ENCODE measurements around the gene LRRC37A. TPM values are rescaled to one million over a fixed set of nuclear protein-coding genes. Genes with fewer than 3 reads are reported as not detected.
"Not testable (repeated sequence)": the region's sequence is repeated elsewhere in the genome, so short reads cannot be mapped to it uniquely, and the experiment has no call there.

Gene LRRC37A
- total RNA-seq (1 to 10 TPM; 5.1 to 7.7 TPM), polyA plus RNA-seq (1 to 10 TPM; 1.0 to 1.7 TPM)
- long read RNA-seq, donor 1, partial matches to known transcripts: 0 of 9 reads
- long read RNA-seq, donor 1, other reads (novel, unspliced or antisense): 9 of 9 reads
- long read RNA-seq, donor 2, partial matches to known transcripts: 0 of 11 reads
- long read RNA-seq, donor 2, other reads (novel, unspliced or antisense): 11 of 11 reads

DNA sequence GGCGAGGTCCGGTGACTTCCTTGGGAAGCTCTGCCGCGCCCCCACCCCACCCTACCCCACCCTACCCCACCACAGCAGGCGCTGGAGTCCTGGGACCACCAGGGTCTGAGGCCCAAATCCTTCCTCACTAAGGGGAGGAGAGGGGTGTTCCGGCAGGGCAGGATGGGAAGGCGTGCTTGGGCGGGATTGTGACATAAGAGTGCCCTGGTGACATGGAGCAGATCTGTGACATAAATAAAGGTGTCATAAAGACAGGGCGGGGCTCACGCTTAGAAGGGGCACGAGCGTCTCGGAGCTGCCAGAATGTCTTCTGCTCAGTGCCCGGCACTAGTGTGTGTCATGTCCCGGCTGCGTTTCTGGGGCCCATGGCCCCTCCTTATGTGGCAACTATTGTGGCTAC, at the start of gene LRRC37A:
TSS of gene LRRC37A (plus strand) at position 301 of the 400 bp plus-strand sequence. CDS start at position 304, 3 bp downstream.
- H3K36me3 ChIP-seq (ENCODE audit: control insufficient read depth in 1 of 2, insufficient read depth in 2 of 2, low read length in 1 of 2); H3K4me3 ChIP-seq (ENCODE audit: low read length in 2 of 2); DNase-seq; ATAC-seq (ENCODE audit: low FRiP score); intact Hi-C loops (cut with DNase I); H3K27ac ChIP-seq (ENCODE audit: low read depth in 1 of 2, low read length in 2 of 2); H3K4me1 ChIP-seq (ENCODE audit: control insufficient read depth in 1 of 2, insufficient read depth in 2 of 2, low read length in 2 of 2); H3K27me3 ChIP-seq (ENCODE audit: control insufficient read depth in 1 of 2, insufficient read depth in 2 of 2, low read length in 1 of 2); H3K9me3 ChIP-seq (ENCODE audit: control insufficient read depth, low read length): not testable (repeated sequence)
- WGBS, 2 donors: no CpG with 5 or more reads among the region's 16 CpGs

GRCh38 chr17:46249153-46249552, 45.8 kb upstream of the LRRC37A start:
- not testable (repeated sequence) for ATAC-seq (ENCODE audit: low FRiP score); H3K27me3 ChIP-seq (ENCODE audit: control insufficient read depth in 1 of 2, insufficient read depth in 2 of 2, low read length in 1 of 2); H3K4me3 ChIP-seq (ENCODE audit: low read length in 2 of 2); H3K36me3 ChIP-seq (ENCODE audit: control insufficient read depth in 1 of 2, insufficient read depth in 2 of 2, low read length in 1 of 2); H3K27ac ChIP-seq (ENCODE audit: low read depth in 1 of 2, low read length in 2 of 2); DNase-seq; H3K4me1 ChIP-seq (ENCODE audit: control insufficient read depth in 1 of 2, insufficient read depth in 2 of 2, low read length in 2 of 2); H3K9me3 ChIP-seq (ENCODE audit: control insufficient read depth, low read length)
- intact Hi-C loops (cut with DNase I): loop anchor here in 1 of 2 donors (2.0 kb wide), 1 partner anchor 656 kb away; no protein-coding TSS in a partner anchor
- WGBS, 2 donors: 78 to 82% methylated on average over 3 of the region's 3 CpGs

DNA sequence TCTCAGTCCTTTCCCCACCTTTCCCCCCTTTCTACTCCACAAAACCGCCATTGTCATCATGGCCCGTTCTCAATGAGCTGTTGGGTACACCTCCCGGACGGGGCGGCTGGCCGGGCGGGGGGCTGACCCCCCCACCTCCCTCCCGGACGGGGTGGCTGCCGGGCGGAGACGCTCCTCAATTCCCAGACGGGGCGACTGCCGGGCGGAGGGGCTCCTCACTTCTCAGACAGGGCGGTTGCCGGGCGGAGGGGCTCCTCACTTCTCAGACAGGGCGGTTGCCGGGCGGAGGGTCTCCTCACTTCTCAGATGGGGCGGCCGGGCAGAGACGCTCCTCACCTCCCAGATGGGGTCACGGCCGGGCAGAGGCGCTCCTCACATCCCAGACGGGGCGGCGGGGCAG, 42.1 kb upstream of the LRRC37A start:
- 89 to 93% methylated on average over 19 to 24 of the region's 31 CpGs for WGBS, 2 donors
- not testable (repeated sequence) for DNase-seq

DNA sequence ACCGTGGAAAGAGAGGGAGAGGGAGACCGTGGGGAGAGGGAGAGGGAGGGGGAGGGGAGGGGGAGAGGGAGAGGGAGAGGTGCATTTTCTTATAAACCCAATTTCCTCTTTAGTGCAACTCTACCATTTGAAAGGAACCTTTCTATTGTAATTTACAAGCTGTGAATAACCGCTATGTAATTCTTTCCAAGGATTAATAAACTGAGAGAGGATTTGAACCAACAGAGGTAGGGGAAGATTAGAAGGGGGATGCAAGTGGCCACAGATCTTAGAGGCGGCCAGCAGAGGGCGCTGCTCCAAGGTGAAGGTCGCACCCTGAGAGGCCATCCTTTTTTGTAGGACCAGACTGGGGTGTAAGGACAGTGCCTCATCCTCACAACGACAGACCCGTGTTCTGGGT, 41.2 kb upstream of the LRRC37A start:
- H3K4me1 ChIP-seq (ENCODE audit: control insufficient read depth in 1 of 2, insufficient read depth in 2 of 2, low read length in 2 of 2); H3K36me3 ChIP-seq (ENCODE audit: control insufficient read depth in 1 of 2, insufficient read depth in 2 of 2, low read length in 1 of 2); H3K27me3 ChIP-seq (ENCODE audit: control insufficient read depth in 1 of 2, insufficient read depth in 2 of 2, low read length in 1 of 2); H3K9me3 ChIP-seq (ENCODE audit: control insufficient read depth, low read length); intact Hi-C loops (cut with DNase I); H3K27ac ChIP-seq (ENCODE audit: low read depth in 1 of 2, low read length in 2 of 2); H3K4me3 ChIP-seq (ENCODE audit: low read length in 2 of 2): not testable (repeated sequence)
- ATAC-seq (ENCODE audit: low FRiP score) (peak; percentile 83), DNase-seq (peak; percentile 69 to 92)
- 28 to 36% methylated on average over 6 to 8 of the region's 8 CpGs for WGBS, 2 donors

More for the DNA sequence above, 42.1 kb upstream of the LRRC37A start:
- ATAC-seq (ENCODE audit: low FRiP score); H3K4me1 ChIP-seq (ENCODE audit: control insufficient read depth in 1 of 2, insufficient read depth in 2 of 2, low read length in 2 of 2); intact Hi-C loops (cut with DNase I); H3K9me3 ChIP-seq (ENCODE audit: control insufficient read depth, low read length); H3K27ac ChIP-seq (ENCODE audit: low read depth in 1 of 2, low read length in 2 of 2); H3K27me3 ChIP-seq (ENCODE audit: control insufficient read depth in 1 of 2, insufficient read depth in 2 of 2, low read length in 1 of 2); H3K36me3 ChIP-seq (ENCODE audit: control insufficient read depth in 1 of 2, insufficient read depth in 2 of 2, low read length in 1 of 2); H3K4me3 ChIP-seq (ENCODE audit: low read length in 2 of 2): not testable (repeated sequence)

GRCh38 chr17:46254215-46254614, 40.7 kb upstream of the LRRC37A start:
- ATAC-seq (ENCODE audit: low FRiP score); intact Hi-C loops (cut with DNase I): not testable (repeated sequence)
- 93 to 94% methylated on average over 5 of the region's 6 CpGs for WGBS, 2 donors

DNA sequence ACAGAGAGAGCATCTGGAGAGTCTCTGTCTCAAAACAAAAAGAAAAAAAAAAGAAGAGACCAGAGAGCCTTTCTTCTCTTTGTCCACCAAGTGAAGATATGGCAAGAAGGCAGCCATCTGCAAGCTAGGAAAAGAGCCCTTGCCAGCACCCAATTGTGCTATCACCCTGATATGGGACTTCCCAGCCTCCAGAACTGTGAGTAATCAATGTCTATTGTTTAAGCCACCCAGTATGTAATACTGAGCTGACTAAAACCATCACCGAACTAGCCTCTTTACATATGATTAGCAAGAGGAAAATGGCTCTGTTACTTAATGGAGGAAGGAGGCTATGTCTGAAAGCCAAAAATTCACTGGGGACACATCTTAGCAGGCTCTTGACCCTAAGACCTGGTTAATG, 38.6 kb upstream of the LRRC37A start:
- H3K4me3 ChIP-seq (ENCODE audit: low read length in 2 of 2); H3K27me3 ChIP-seq (ENCODE audit: control insufficient read depth in 1 of 2, insufficient read depth in 2 of 2, low read length in 1 of 2); H3K9me3 ChIP-seq (ENCODE audit: control insufficient read depth, low read length); intact Hi-C loops (cut with DNase I); DNase-seq; H3K36me3 ChIP-seq (ENCODE audit: control insufficient read depth in 1 of 2, insufficient read depth in 2 of 2, low read length in 1 of 2); H3K4me1 ChIP-seq (ENCODE audit: control insufficient read depth in 1 of 2, insufficient read depth in 2 of 2, low read length in 2 of 2); H3K27ac ChIP-seq (ENCODE audit: low read depth in 1 of 2, low read length in 2 of 2); ATAC-seq (ENCODE audit: low FRiP score): not testable (repeated sequence)
- 93 to 100% methylated on average over 1 of the region's 1 CpG for WGBS, 2 donors

More at GRCh38 chr17:46254215-46254614, 40.7 kb upstream of the LRRC37A start:
- not testable (repeated sequence) for H3K4me1 ChIP-seq (ENCODE audit: control insufficient read depth in 1 of 2, insufficient read depth in 2 of 2, low read length in 2 of 2); H3K9me3 ChIP-seq (ENCODE audit: control insufficient read depth, low read length); DNase-seq; H3K27me3 ChIP-seq (ENCODE audit: control insufficient read depth in 1 of 2, insufficient read depth in 2 of 2, low read length in 1 of 2); H3K4me3 ChIP-seq (ENCODE audit: low read length in 2 of 2); H3K27ac ChIP-seq (ENCODE audit: low read depth in 1 of 2, low read length in 2 of 2); H3K36me3 ChIP-seq (ENCODE audit: control insufficient read depth in 1 of 2, insufficient read depth in 2 of 2, low read length in 1 of 2)

DNA sequence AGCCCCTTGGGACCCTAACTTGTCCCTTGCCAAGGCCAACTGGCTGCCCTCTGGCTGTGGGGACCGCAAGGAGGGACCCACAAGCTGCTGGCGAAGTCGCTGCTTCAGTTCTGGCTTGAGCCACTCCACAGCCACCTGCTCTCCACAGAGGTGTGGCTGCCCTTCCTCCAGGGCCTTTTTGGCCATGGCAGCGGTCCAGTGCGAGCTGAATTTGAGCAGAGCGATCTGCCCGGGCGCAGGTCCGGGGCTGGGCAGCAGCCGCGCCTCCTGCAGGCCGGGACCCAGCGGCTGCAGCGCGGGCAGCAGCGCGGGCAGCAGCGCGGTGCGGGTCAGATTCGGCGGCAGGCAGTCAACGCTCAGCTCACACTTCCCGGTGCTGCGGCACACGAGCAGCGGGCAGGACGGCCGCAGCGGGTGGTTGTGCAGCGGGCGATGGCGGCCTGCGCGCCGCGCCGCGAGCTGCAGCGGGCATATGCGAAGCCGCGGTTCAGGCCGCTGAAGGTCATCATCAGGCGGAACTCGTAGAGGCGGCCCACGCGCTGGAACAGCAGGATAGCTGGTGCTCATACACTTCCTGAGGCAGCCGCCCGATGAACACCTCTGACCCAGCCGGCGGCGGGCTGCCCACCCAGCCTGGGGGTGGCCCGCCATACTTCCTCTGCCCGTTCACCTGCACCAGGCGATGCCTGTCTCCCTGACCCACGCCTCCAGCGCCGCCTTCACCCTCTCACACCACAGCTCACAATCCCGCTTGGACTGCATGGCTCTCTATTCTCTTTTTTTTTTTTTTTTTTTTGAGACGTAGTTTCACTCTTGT, 34.9 kb upstream of the LRRC37A start:
- H3K4me1 ChIP-seq (ENCODE audit: control insufficient read depth in 1 of 2, insufficient read depth in 2 of 2, low read length in 2 of 2); H3K27me3 ChIP-seq (ENCODE audit: control insufficient read depth in 1 of 2, insufficient read depth in 2 of 2, low read length in 1 of 2); H3K4me3 ChIP-seq (ENCODE audit: low read length in 2 of 2); H3K36me3 ChIP-seq (ENCODE audit: control insufficient read depth in 1 of 2, insufficient read depth in 2 of 2, low read length in 1 of 2); H3K27ac ChIP-seq (ENCODE audit: low read depth in 1 of 2, low read length in 2 of 2); intact Hi-C loops (cut with DNase I); H3K9me3 ChIP-seq (ENCODE audit: control insufficient read depth, low read length): not testable (repeated sequence)
- WGBS, 2 donors: 2 to 7% methylated on average over 18 to 43 of the region's 62 CpGs
- DNase-seq: peak in 1 of 2 donors; percentile 81
- ATAC-seq (ENCODE audit: low FRiP score): peak; percentile 68

DNA sequence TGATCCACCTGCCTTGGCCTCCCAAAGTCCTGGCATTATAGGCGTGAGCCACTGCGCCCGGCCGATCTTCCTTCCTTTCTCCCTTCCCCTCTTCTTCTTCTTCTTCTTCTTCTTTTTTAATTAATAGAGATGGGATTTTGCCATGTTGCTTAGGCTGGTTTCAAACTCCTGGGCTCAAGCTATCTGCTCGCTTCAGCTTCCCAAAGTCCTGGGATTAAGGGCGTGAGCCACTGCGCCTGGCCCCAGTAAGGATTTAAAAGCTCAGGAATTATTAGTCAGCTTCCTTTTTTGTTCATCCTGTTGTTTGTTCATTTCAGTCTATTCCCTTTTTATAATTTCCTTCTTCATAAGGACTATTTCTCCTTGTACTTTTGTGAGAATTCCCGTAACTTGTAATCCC, 32.7 kb upstream of the LRRC37A start:
- 89 to 95% methylated on average over 8 of the region's 8 CpGs for WGBS, 2 donors
- Histone ChIP-seq H3K27me3 (ENCODE audit: control insufficient read depth in 1 of 2, insufficient read depth in 2 of 2, low read length in 1 of 2) (no peaks in the 10 kb centered on the region), H3K4me1 (ENCODE audit: control insufficient read depth in 1 of 2, insufficient read depth in 2 of 2, low read length in 2 of 2) (no peaks in the 10 kb centered on the region), H3K4me3 (ENCODE audit: low read length in 2 of 2) (no peak overlapping the region), H3K27ac (ENCODE audit: low read depth in 1 of 2, low read length in 2 of 2) (no peak overlapping the region), H3K36me3 (ENCODE audit: control insufficient read depth in 1 of 2, insufficient read depth in 2 of 2, low read length in 1 of 2) (no peaks in the 10 kb centered on the region), H3K9me3 (ENCODE audit: control insufficient read depth, low read length) (no peaks in the 10 kb centered on the region)
- no peak for ATAC-seq (ENCODE audit: low FRiP score)
- intact Hi-C loops (cut with DNase I): no loop called here
- DNase-seq: no peak

All from aorta (tissue), 5 donors.